GM19099 (cell line): ENCODE results near the gene USH1C.

ENCODE experiments used
- POLR2A ChIP-seq: IDR thresholded peaks from 3 replicates; pipeline ENCODE4 v1.6.1; 2011; ENCODE audit warnings: low read depth; ENCODE audit not compliant: insufficient read length; ENCODE audit errors: extremely low read depth

The USH1C gene

GRCh38 chr11:17542249-17542648, 2.0 kb downstream of the USH1C start:
- no peak for TF ChIP-seq POLR2A

DNA sequence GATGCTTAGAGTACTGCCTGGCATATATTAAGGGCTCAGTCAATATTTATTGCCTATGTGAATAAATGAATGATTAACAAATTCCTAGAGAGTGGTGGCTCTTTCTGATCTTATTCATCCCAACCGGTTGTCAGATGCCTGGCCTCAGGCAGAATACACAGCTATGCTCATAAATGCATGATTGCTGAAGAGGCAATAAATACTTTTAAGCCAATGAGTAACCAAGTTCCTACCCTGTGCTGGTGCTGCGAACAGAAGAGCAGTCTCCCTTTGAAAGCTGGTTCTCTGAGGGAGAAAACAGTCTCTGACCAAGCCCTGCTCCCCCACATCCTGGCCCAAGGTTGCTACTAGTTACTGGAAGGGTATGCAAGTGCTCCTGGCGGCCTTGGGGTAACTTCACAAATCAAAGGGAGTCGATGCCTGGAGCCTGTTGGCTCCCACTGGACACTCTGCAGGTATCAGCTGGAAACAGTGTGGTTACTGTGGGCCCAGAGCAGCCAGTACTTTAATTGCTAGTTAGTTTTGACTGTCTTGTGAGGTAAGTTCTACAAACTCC, 2.8 kb downstream of the USH1C start:
- no peak for TF ChIP-seq POLR2A

DNA sequence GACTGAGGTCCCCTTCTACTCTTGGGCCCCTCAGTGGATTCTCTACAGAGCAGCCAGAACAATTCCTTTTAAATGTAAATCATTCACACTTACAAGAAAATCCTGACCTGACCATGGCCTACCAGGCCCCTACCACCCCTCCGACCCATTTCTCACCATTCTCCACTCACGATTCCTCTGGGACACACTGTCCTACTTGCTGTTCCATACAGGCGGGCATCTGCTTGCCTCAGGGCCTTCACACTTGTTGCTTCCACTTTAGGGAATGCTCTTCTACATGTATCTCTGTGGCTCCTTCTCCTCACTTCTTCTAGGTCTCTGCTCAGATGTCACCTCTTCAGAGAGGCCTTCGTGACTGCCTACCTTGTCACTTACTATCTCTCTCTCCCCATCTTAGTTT, 3.4 kb downstream of the USH1C start:
- TF ChIP-seq POLR2A: no peak

DNA sequence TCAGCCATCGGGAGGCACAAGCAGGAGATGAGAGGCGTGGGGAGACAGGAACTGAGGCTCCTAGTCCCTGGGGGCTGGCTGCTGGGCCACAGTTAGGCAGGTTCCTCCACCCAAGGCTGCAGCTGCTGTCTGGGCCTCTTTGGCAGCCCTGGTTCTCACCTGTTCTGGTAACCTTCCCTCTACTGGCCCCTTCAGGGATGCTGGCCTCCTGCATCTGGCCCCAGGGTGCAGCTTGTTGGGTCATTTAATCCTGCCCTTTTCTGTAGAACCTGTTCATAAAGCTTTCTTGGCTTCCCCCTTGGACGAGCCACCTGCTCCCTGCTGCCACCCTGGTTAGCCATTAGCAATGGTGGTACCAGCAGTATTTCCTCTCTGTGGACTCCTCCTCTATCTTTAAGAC, 5.5 kb downstream of the USH1C start:
- TF ChIP-seq POLR2A: no peak

- no peak for TF ChIP-seq POLR2A
Observed at GRCh38 chr11:17538054-17538453, 6.2 kb downstream of the USH1C start.

DNA sequence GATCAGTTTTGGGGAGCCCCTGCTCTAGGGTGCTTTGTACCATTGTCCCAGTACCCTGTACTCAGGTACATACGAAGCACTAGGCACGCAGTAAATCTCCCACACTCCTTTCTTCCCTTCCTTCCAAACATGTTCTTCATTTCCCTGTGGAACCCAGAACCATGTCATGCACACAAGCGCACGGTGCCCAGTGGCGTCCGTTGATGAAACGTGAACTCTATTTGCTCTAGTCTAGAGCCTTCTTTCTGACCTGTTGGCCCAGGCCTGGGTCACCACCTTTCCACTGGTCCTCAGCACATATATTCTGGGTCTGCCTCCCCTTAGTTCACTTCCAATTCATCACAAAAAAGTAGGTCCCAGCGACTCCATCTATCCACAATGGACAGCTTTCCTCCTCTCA, 7.0 kb downstream of the USH1C start:
- no peak for TF ChIP-seq POLR2A

GRCh38 chr11:17535488-17535887, 8.7 kb downstream of the USH1C start:
- no peak for TF ChIP-seq POLR2A

- TF ChIP-seq POLR2A: no peak
Observed at GRCh38 chr11:17533778-17534415, 10.3 kb downstream of the USH1C start.

GRCh38 chr11:17533341-17533740, 10.9 kb downstream of the USH1C start:
- TF ChIP-seq POLR2A: no peak

DNA sequence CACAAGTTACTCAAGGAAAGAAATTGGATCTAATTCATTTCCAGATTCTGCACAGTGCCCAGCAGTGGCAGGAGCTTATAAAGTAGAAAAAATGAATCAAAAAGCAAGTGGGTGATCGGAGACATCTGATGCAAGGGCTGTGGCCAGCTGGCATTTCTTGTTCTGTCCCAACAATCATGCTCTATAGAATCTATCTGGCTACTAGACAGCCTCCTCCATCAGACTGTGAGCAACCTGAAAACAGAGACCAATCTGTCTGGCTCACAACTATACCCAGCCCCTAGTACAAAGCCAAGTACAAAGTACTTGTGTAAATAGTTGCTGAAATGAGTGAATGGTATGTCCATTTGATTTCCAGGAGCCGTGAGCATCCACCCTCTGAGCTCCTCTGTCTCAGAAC, 11.4 kb downstream of the USH1C start:
- no peak for TF ChIP-seq POLR2A

DNA sequence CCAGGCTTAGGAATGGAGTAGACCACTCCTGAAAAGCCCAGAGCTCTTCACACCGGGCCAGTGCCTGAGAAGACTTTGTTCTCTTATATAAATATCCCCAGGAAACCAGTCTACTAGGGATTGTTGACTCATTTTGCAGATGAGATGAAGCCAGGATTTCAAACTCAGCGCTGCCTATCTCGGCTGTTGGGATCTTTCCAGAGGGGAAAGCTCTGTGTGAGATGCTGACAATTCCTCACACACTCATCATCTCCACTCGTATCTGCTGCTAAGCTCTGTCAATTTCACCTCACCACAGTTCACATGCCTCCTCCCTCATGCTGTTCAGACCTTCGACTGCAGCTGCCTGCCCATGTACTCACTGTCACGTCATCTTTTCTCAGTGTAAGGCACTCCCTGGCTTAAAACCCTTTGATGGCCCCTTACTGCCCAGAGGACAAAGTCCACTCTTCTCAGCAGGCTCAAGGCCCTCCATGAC, 12.5 kb downstream of the USH1C start:
- no peak for TF ChIP-seq POLR2A

DNA sequence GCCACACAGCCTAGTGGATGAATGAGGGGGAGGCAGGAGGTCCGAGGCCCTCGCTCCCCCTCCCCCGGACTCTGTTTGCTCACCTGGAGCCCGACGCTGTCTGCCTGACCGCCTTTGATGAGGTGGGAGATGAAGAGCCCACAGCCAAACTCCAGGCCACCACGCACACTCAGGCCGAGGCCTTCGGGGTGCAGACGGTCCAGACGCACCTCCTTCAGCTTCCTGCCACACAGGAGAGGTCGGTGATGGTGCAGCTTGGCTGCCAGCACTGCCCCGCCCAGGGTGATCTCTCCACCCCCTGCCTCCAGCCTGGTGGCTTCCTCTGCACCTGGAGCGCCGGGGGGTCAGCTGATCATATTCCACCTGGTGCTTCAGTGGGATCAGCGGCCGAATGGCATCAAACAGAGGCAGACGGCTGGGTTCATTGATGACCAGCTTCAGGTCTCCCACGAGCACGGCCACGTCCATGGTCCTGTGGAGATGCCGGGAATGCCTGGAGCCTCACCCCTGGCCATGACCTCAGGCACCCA, 13.1 kb downstream of the USH1C start:
- TF ChIP-seq POLR2A: no peak

DNA sequence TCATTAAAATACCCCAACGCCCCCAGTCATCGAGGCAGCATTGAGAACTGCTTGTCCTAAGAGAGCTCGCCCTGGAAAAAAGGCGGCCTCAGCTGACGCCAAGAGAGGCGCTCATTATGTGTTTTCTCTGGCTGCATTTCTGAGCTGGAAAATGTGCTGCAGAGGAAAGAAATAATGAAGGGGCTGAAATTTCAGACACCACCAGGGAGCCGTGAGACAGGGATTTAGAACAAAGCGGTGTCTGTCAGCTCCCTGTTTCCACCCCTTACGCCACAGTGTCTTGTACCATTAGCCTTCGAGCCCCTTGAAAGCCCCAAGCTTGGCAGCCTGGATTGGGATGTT, 14.4 kb downstream of the USH1C start:
- no peak for TF ChIP-seq POLR2A

DNA sequence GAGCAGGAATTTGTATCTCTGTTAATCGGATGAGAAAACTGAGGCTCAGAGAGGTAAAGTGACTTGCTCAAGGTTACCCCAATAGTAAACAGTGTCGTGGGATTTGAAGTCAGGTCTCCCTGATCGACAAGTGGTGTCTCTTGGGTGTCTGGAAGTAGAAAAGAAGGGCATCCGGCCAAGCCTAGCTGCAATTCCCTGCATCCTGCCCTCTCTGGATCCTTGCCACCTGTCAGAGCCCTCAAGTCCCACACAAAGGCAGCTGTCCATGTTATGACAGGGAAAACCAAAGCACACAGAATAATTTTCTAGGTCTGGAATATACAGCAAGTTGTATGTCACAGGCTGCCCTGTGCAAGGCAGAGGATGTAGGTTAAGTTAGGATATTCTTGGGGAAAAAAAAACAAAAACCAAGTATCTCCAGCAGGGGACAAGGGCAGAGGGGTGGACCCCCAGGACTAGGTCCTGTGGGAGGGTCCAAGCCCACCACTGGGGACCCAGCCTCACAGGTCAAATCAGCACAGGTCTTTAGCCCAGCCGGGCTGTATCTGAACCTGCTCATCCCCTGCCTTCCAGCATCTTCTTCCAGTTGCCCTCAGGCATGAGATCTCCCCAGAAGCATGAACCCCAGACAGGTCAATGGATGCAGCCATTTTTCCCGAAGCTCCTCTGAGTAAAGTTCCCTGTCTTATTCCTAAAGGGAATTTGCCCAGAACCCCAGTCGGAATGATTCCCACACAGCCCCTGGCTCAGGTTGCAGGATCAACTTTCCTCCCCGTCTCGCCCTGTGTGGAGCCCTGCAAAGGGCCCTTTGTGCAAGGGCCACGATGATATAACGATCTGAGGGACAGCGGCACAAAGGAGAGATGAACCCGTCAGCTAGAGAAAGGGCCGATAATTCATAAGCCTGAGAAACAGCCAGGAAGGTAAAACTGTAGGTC, 15.0 kb downstream of the USH1C start:
- TF ChIP-seq POLR2A: no peak

DNA sequence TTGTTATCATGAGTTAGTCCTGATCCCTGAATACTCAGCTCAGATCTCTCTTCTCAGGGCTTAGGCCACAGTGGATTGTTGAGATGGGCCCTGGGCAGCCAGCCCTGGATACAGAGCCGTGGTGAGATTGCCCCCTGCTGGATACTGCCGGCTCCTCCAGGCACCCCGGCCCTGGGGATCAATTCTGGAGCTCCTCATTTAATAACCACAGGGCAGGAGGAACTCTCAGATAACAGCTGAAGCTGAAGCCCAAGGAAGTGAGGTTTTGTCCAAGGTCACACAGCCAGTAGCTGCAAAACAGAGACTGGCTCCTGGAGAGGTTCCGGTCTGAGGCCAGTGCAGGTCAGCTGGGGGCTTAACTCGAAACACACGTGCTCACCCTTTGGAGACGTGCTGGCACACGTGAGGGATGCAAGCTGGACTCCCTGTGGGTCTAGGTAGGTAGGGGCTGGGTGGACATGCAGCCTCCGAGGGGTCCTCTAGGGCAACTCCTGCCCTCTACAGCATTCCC, 16.0 kb downstream of the USH1C start:
- TF ChIP-seq POLR2A: no peak
